Suppressor macrophage treated with lipopolysaccharide for 4 hours (primary cell): ENCODE data around the gene SUCLA2.

Experiments used
- DNase-seq: peaks from one replicate; pipeline ENCODE4 v3.0.0-alpha.2; 2020

SUCLA2 gene

GRCh38 chr13:47898080-47898479 lies 103.0 kb downstream of the SUCLA2 start:
- no peak for DNase-seq

GRCh38 chr13:47897411-47898050 lies 103.5 kb downstream of the SUCLA2 start:
- no peak for DNase-seq

GRCh38 chr13:47896546-47896945 lies 104.5 kb downstream of the SUCLA2 start:
- no peak for DNase-seq

- DNase-seq = no peak
Observed at GRCh38 chr13:47896111-47896510, 105.0 kb downstream of the SUCLA2 start.

GRCh38 chr13:47893527-47893926 lies 107.5 kb downstream of the SUCLA2 start:
- DNase-seq = no peak
